Superior temporal gyrus (tissue), 1 donor: ENCODE results near the gene CHRNB1.

Experiments
- DNase-seq: peaks from one replicate; pipeline ENCODE4 v3.0.0-alpha.2; 2016; ENCODE audit errors: extremely low spot score

The CHRNB1 gene

GRCh38 chr17:7484067-7484918 lies 39.4 kb downstream of the CHRNB1 start, which contains the start of gene POLR2A:
POLR2A (plus strand) TSS chr17:7484366.
- DNase-seq = peak; percentile 98

- no peak for DNase-seq
These were observed 40.1 kb downstream of the CHRNB1 start for GRCh38 chr17:7484919-7485377.

GRCh38 chr17:7486181-7486580 lies 41.3 kb downstream of the CHRNB1 start:
- no peak for DNase-seq

GRCh38 chr17:7490144-7490543 lies 45.3 kb downstream of the CHRNB1 start:
- no peak for DNase-seq

GRCh38 chr17:7491583-7491982 lies 46.7 kb downstream of the CHRNB1 start:
- no peak for DNase-seq

- no peak for DNase-seq
These were observed 49.1 kb downstream of the CHRNB1 start for GRCh38 chr17:7493941-7494340.

GRCh38 chr17:7495906-7496434 lies 51.1 kb downstream of the CHRNB1 start:
- no peak for DNase-seq

- no peak for DNase-seq
These were observed 51.8 kb downstream of the CHRNB1 start for GRCh38 chr17:7496470-7497183.

- no peak for DNase-seq
These were observed 52.4 kb downstream of the CHRNB1 start for GRCh38 chr17:7497228-7497627.

GRCh38 chr17:7497636-7498035 lies 52.8 kb downstream of the CHRNB1 start:
- DNase-seq = no peak

GRCh38 chr17:7499161-7499560 lies 54.3 kb downstream of the CHRNB1 start:
- no peak for DNase-seq

- DNase-seq = no peak
These were observed 56.9 kb downstream of the CHRNB1 start for GRCh38 chr17:7501729-7502128.

- no peak for DNase-seq
These were observed 57.4 kb downstream of the CHRNB1 start for GRCh38 chr17:7502171-7502847.

- no peak for DNase-seq
These were observed 58.1 kb downstream of the CHRNB1 start for GRCh38 chr17:7502987-7503386.

GRCh38 chr17:7503521-7503920 lies 58.7 kb downstream of the CHRNB1 start:
- DNase-seq = no peak
